ENCODE data around the gene EVL.

DNA sequence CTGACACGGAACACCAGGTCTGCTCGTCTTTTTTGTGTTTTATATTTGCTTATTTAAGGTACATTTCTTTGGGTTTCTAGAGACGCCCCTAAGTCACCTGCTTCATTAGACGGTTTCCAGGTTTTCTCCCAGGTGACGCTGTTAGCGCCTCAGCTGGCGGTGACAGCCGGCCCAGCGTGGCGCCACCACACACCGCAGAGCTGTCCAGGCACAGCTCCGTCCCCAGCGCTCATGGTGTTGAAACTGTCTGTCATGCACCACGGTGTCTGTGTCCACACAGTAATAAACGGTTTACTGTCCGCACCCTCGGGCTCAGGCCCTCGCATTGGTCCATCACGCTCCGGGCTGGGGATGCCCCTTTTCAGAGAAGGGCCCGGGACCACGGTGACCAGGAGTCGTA is 78.7 kb downstream of the EVL start:
- TF ChIP-seq JUND (IDR thresholded peaks at IDR 0.05; ENCODE audit: low read length): no peak
- TF ChIP-seq, protein P1, sequence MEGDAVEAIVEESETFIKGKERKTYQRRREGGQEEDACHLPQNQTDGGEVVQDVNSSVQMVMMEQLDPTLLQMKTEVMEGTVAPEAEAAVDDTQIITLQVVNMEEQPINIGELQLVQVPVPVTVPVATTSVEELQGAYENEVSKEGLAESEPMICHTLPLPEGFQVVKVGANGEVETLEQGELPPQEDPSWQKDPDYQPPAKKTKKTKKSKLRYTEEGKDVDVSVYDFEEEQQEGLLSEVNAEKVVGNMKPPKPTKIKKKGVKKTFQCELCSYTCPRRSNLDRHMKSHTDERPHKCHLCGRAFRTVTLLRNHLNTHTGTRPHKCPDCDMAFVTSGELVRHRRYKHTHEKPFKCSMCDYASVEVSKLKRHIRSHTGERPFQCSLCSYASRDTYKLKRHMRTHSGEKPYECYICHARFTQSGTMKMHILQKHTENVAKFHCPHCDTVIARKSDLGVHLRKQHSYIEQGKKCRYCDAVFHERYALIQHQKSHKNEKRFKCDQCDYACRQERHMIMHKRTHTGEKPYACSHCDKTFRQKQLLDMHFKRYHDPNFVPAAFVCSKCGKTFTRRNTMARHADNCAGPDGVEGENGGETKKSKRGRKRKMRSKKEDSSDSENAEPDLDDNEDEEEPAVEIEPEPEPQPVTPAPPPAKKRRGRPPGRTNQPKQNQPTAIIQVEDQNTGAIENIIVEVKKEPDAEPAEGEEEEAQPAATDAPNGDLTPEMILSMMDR (IDR thresholded peaks at IDR 0.05; ENCODE audit: control extremely low read depth in 1 of 3, insufficient read depth in 1 of 3, low read depth in 1 of 3, low read length in 3 of 3): no peak
- no peak for TF ChIP-seq YY1 (IDR thresholded peaks at IDR 0.05; ENCODE audit: low read depth, low read length)
- TF ChIP-seq FOSL1 (IDR thresholded peaks at IDR 0.05; ENCODE audit: insufficient read depth, low read depth, low read length): no peak
- no peak for TF ChIP-seq POU5F1 (IDR thresholded peaks at IDR 0.05; ENCODE audit: low read depth, low read length)
- TF ChIP-seq EP300 (IDR thresholded peaks at IDR 0.05; ENCODE audit: borderline replicate concordance in 1 of 2, low read depth in 2 of 2, low read length in 2 of 2): no peak
- TF ChIP-seq POLR2A (IDR thresholded peaks at IDR 0.05; ENCODE audit: control extremely low read depth in 1 of 2, low read depth in 2 of 2, low read length in 2 of 2): no peak
- TF ChIP-seq POLR2AphosphoS5 (IDR thresholded peaks at IDR 0.05; ENCODE audit: low read depth, low read length): no peak

All from H1 (cell line).